NB4 (cell line): ENCODE results near the gene RPS4Y2.

Experiments used
- DNase-seq: peaks from one replicate; pipeline ENCODE4 v3.0.0; 2010; ENCODE audit warnings: low read depth
- H3K4me3 ChIP-seq: one replicate; pipeline ENCODE4 v1.5.1; 2011; ENCODE audit warnings: mild to moderate bottlenecking, low read depth, low read length, moderate library complexity
- MYC ChIP-seq: IDR thresholded peaks from 2 replicates; pipeline ENCODE4 v1.6.1; 2011; ENCODE audit warnings: low read depth, low read length
- POLR2A ChIP-seq: IDR thresholded peaks from 2 replicates; pipeline ENCODE4 v1.6.1; 2011; ENCODE audit warnings: mild to moderate bottlenecking; ENCODE audit not compliant: insufficient read length; ENCODE audit errors: extremely low read depth
- TF ChIP-seq, protein P1 (sequence below): IDR thresholded peaks from 2 replicates; pipeline ENCODE4 v1.6.1; 2011; ENCODE audit warnings: low read depth, low read length
- TF ChIP-seq, protein P2 (sequence below): IDR thresholded peaks from one replicate; pipeline ENCODE4 v1.5.1; 2012; ENCODE audit warnings: low read depth, low read length

The RPS4Y2 gene

DNA sequence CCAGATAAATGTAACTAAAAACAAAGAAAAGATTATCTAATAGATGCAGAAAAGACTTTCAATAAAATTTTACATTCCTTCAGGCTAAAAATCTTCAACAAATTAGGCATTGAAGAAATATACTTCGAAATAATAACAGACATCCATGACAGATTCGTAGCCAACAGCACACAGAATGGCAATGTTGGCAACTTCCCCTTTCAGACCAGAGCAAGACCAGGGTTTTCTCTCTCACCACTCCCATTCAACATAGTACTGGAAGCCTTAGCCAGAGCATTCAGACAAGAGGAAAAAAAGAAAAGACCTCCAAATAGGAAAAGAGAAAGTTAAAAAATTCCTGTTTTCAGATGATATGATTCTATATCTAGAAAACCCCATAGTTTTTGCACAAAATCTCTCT lies 61.2 kb downstream of the RPS4Y2 start:
- H3K4me3 ChIP-seq: no peak overlapping the region
- TF ChIP-seq POLR2A (no peak), MYC (no peak)
- TF ChIP-seq, protein P1, sequence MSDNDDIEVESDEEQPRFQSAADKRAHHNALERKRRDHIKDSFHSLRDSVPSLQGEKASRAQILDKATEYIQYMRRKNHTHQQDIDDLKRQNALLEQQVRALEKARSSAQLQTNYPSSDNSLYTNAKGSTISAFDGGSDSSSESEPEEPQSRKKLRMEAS: no peak
- TF ChIP-seq, protein P2, sequence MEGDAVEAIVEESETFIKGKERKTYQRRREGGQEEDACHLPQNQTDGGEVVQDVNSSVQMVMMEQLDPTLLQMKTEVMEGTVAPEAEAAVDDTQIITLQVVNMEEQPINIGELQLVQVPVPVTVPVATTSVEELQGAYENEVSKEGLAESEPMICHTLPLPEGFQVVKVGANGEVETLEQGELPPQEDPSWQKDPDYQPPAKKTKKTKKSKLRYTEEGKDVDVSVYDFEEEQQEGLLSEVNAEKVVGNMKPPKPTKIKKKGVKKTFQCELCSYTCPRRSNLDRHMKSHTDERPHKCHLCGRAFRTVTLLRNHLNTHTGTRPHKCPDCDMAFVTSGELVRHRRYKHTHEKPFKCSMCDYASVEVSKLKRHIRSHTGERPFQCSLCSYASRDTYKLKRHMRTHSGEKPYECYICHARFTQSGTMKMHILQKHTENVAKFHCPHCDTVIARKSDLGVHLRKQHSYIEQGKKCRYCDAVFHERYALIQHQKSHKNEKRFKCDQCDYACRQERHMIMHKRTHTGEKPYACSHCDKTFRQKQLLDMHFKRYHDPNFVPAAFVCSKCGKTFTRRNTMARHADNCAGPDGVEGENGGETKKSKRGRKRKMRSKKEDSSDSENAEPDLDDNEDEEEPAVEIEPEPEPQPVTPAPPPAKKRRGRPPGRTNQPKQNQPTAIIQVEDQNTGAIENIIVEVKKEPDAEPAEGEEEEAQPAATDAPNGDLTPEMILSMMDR: no peak
- DNase-seq: no peak
